GM23248 (cell line): ENCODE measurements around the gene KCNE1. TPM values are rescaled to one million over a fixed set of nuclear protein-coding genes. Genes with fewer than 3 reads are reported as not detected.
"Not testable (repeated sequence)": the region's sequence is repeated elsewhere in the genome, so short reads cannot be mapped to it uniquely, and the experiment has no call there.

Experiments
- DNase-seq: peaks from one replicate; pipeline ENCODE4 v3.0.0-alpha.2; 2015
- H2AFZ ChIP-seq: fragments of 200-600 bp; sonication (generic); 2 replicates; pipeline ENCODE4 v1.6.1; 2016; ENCODE audit warnings: antibody characterized with exemption
- H3F3A ChIP-seq: fragments of 200-600 bp; sonication (generic); 2 replicates; pipeline ENCODE4 v1.6.1; 2016; ENCODE audit warnings: mild to moderate bottlenecking, antibody characterized with exemption, mixed run types; ENCODE audit not compliant: insufficient read depth
- H3K27ac ChIP-seq: fragments of 200-600 bp; sonication (generic); 2 replicates; pipeline ENCODE4 v1.5.1; 2016; ENCODE audit warnings: mild to moderate bottlenecking
- H3K27me3 ChIP-seq: fragments of 200-600 bp; sonication (generic); replicated peaks from 2 replicates; pipeline ENCODE4 v1.6.1; 2016; ENCODE audit warnings: mild to moderate bottlenecking; ENCODE audit not compliant: insufficient read depth
- H3K36me3 ChIP-seq: fragments of 200-600 bp; sonication (generic); 2 replicates; pipeline ENCODE4 v1.6.1; 2016; ENCODE audit warnings: low read depth, mild to moderate bottlenecking
- H3K4me1 ChIP-seq: fragments of 200-600 bp; sonication (generic); 2 replicates; pipeline ENCODE4 v1.6.1; 2016; ENCODE audit warnings: mild to moderate bottlenecking; ENCODE audit not compliant: insufficient read depth
- H3K4me2 ChIP-seq: fragments of 200-600 bp; sonication (generic); one replicate; pipeline ENCODE4 v1.6.1; 2016; ENCODE audit warnings: mild to moderate bottlenecking; ENCODE audit not compliant: unreplicated experiment
- H3K4me3 ChIP-seq: fragments of 200-600 bp; sonication (generic); 2 replicates; pipeline ENCODE4 v1.5.1; 2016; ENCODE audit warnings: mild to moderate bottlenecking
- H3K79me2 ChIP-seq: fragments of 200-600 bp; sonication (generic); 2 replicates; pipeline ENCODE4 v1.6.1; 2016; ENCODE audit warnings: mild to moderate bottlenecking; ENCODE audit not compliant: insufficient read depth
- H3K9ac ChIP-seq: fragments of 200-600 bp; sonication (generic); 2 replicates; pipeline ENCODE4 v1.6.1; 2016; ENCODE audit warnings: mild to moderate bottlenecking
- H3K9me2 ChIP-seq: fragments of 200-600 bp; sonication (generic); 2 replicates; pipeline ENCODE4 v1.6.1; 2016; ENCODE audit warnings: mixed run types, mild to moderate bottlenecking, moderate library complexity; ENCODE audit not compliant: insufficient read depth
- H3K9me3 ChIP-seq: fragments of 200-600 bp; sonication (generic); one replicate; pipeline ENCODE4 v1.6.1; 2017; ENCODE audit warnings: low read depth
- H4K20me1 ChIP-seq: fragments of 200-600 bp; sonication (generic); 2 replicates; pipeline ENCODE4 v1.6.0; 2016; ENCODE audit not compliant: insufficient read depth
- WGBS, 2 experiments: methylation state at CpG; one replicate each; pipeline ENCODE4 v1.1.6; 2015 to 2017; ENCODE audit warnings: low lambda C conversion rate in 2 of 2, low coverage in 1 of 2; ENCODE audit errors: missing lambda C conversion rate in 2 of 2; 5-methylcytosine and 5-hydroxymethylcytosine counted together
- in situ Hi-C: fragments of 300-500 bp; cut with MboI; formaldehyde crosslinking; loops from 2 replicates; pipeline ENCODE4 v1.15.0; 2020
- polyA plus RNA-seq: library from polyadenylated mRNA; unstranded; fragments of >200 nt; fragmentation: Nextera tagmentation; extraction: Ambion mirVana; gene quantifications from 2 replicates; pipeline ENCODE4 v1.2.1, GENCODE V29; 2016
- small RNA-seq: library from RNA; depleted of rRNA; stranded (forward); fragments of <200 nt; gene quantifications from one replicate; pipeline ENCODE3, GENCODE V24; 2014; ENCODE audit warnings: low read depth, low replicate concordance
- total RNA-seq: library from RNA; depleted of rRNA; stranded (reverse); fragments of >200 nt; shearing (Covaris generic); gene quantifications from 2 replicates; pipeline ENCODE4 v1.2.3, GENCODE V29; 2014; rRNA removed

KCNE1 gene
- total and polyA plus RNA-seq, 2 experiments from 2014 or later = 0.43 TPM; not detected in 1

DNA sequence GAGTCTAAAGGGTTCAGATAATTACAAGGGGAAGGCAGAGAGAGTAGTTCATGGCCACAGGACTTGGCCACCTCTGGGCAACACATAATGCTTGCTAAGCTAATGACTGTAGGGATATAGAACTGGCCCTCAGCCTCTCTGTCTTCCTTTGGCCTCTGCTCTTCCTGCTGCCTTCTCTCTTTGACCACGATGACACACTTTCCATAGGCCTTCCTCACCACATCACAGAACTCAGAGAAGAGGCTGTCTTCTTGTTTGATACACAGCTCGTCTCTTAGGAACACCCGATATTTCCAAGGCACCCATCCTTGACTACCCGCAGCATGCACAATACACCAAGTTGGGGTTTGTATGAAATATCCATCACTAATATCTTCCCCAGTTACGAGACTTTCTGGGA lies 111.5 kb downstream of the KCNE1 start:
- H2AFZ ChIP-seq, H3K9ac ChIP-seq, H4K20me1 ChIP-seq, DNase-seq, in situ Hi-C loops, H3K27ac ChIP-seq, H3K27me3 ChIP-seq, H3K36me3 ChIP-seq, H3K9me3 ChIP-seq, H3K79me2 ChIP-seq, H3K4me1 ChIP-seq, H3K4me2 ChIP-seq, H3F3A ChIP-seq, H3K9me2 ChIP-seq, H3K4me3 ChIP-seq: not testable (repeated sequence)
- no CpG with 5 or more reads among the region's 5 CpGs for WGBS, 2 experiments

Small RNAs within 50 kb of the gene (small RNA-seq; reads per million reads assigned to genes)
- gene RF00614 = not detected

Other genes with a start within 250 kb of the KCNE1 start
- gene KCNE2, start 148.2 kb downstream of the KCNE1 start, total RNA-seq = not detected in 2 replicates
- 0.23 and 0.33 TPM in 2 replicates for gene KCNE2, start 148.2 kb downstream of the KCNE1 start, polyA plus RNA-seq
- gene SMIM11, start 136.7 kb downstream of the KCNE1 start, total RNA-seq = 15.5 and 18.3 TPM in 2 replicates
- gene SMIM11, start 136.7 kb downstream of the KCNE1 start, polyA plus RNA-seq = 6.8 and 8.8 TPM in 2 replicates
- gene SMIM34, start 88.3 kb downstream of the KCNE1 start, total RNA-seq = not detected in 2 replicates
- gene SMIM34, start 88.3 kb downstream of the KCNE1 start, polyA plus RNA-seq = not detected in 2 replicates
- gene RCAN1, start 102.9 kb upstream of the KCNE1 start, total RNA-seq = 65.9 and 74.1 TPM in 2 replicates
- gene RCAN1, start 102.9 kb upstream of the KCNE1 start, polyA plus RNA-seq = 76.3 and 77.3 TPM in 2 replicates
- not detected in 2 replicates for gene CLIC6, start 156.8 kb upstream of the KCNE1 start, total RNA-seq
- 0.08 TPM in 1 of 2 replicates, not detected in the other for gene CLIC6, start 156.8 kb upstream of the KCNE1 start, polyA plus RNA-seq